Measurements from ENCODE around the gene CERCAM.
A peak's percentile ranks its signal among the peaks of the same experiment; 100 is the strongest.

The CERCAM gene

DNA sequence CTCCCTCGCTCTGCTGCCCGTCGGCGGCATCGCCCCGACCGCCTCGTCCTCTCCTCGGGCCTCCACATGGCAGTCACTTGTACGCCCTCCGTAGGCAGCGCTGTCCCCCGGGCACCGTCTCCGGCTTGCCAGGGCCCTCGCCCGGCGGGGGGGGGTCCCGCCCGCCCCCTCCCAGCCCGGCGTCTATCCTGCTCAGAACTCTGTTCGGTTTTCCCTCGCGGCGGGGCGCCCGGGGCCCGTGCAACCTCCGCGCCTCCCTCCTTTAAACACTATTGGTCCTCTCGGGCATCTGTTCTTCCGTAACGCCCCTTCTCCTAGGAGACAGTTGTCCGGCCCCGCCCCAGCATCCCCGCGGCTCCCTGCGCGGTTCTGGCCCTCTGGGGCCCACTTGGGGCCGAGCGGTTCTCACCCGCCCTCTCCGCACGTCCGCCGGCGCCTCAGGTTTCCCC lies 36.0 kb downstream of the CERCAM start:
- DNase-seq (ENCODE audit: low read depth) = peak; percentile 91

DNA sequence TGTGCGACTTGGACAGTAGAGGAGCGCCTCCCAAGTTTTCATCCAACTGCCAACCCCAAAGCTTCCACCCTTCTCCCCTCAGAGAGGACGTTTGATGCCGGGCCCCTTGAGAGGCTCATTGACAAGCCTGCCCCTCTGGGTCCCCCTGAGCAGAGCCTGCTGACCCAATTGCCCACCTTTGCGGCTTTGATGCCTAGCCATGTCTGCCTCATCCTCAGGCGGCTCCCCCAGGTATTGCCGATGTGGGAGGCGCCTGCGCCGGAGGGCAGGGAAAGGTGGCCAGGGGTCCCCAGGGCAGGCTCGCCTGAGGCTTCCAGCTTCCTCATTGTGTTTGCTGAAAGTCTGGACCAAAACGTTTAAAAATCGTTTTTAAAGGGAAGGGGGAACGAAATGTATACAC lies 36.5 kb downstream of the CERCAM start:
- no peak for DNase-seq (ENCODE audit: low read depth)

DNA sequence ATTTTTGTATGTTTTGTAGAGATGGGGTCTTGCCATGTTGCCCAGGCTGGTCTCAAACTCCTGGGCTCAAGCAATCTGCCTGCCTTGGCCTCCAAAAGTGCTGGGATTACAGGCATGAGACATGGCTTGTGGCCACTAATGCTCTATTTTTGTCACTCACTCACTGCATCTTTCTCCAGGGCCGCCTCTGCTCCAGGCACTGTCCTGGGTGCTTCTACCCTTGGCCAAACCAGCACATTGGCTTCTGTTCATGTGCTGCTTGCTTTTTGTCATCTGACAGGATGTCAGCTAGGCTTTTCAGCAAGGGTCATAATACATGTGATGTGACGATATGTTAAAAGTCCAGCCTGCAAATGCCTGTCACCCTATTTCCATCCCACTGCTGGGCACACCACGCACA lies 38.4 kb downstream of the CERCAM start:
- no peak for DNase-seq (ENCODE audit: low read depth)

DNA sequence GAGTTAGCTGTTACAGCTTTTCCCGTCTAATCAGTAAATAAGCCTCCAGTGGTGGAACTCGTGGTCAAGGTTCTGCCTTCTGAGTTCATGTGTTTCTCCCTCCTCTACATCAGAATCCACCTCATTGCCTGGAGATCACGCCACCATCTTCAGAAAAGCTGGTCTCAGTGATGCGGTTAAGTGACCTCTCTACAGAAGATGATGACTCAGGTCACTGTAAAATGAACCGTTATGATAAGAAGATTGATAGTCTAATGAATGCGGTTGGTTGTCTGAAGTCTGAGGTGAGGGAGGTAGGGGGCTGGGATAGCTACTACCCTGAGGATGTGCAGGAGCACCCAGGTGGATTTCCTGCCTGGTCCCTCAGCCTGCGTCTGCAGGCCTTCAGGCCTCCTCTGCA lies 48.4 kb downstream of the CERCAM start:
- no peak for DNase-seq (ENCODE audit: low read depth)

DNA sequence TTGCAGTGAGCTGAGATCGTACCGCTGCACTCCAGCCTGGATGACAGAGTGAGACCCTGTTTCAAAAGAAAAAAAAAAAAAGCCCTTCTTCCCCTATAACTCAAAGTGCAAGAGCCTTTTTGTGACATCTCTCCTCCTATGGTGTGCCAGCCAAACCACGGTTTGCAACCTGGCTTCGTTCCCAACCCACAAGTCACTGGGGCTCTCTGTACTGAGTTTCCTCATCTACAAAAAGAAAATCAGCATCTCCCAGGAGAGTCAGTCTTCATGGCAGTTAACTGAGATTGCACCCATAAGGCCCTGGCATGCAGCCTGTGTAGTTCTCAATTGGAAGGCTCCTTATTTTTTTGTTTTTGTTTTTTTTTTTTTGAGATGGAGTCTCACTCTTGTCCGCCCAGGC lies 49.9 kb downstream of the CERCAM start:
- DNase-seq (ENCODE audit: low read depth) = no peak

DNA sequence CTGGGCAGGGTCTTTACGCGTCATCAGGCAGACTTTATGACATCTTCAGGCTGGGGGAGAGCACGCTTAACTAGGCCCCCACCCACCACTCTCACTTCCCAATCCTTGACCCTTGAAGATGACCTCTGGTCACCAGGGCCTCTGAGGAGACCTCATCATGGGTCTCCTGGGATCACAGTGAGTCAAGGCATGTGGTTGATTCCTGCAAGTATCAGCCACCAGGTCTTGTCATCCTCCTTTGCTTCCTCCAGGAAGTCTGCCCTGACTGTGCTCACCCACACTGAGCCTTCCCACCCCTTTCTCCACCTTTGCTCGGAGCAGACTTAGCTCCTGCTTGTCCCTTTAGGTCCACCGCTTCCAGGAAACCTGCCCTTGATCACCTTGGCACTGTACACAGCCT lies 52.4 kb downstream of the CERCAM start:
- no peak for DNase-seq (ENCODE audit: low read depth)

DNA sequence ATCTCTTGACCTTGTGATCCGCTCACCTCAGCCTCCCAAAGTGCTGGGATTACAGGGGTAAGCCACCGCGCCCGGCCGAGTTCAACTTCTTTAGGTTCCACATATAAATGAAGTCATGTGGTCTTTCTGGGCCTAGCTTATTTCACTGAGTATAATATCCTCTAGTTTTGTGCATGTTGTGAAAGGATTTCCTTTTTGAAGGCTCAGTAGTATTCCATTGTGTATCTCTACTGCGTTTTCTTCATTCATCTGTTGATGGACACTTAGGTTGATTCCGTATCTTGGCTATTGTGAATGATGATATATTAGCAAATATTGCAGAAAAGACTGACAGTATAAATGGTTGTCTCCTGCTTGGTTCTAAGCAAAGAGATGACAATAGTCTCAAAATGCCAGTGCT lies 55.2 kb downstream of the CERCAM start:
- no peak for DNase-seq (ENCODE audit: low read depth)

DNA sequence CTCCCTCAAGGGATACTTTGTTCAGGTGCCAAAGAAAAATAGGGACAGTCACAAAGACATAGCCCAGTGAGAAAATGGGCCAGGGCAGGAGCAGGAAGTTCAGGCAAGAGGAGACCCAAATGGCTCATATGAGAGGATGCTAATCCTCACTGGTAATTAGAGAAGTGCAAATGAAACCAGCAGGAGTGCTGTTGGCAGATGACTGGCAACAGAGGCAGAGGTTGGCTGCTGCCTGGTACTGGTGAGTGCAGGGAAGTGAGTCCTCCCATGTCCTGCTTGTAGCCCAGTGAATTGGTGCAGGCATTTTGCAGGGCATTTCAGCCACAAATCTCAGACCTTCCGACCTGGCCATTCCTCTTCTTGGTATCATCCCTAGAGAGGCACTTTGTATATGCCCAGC lies 58.6 kb downstream of the CERCAM start:
- DNase-seq (ENCODE audit: low read depth) = no peak

DNA sequence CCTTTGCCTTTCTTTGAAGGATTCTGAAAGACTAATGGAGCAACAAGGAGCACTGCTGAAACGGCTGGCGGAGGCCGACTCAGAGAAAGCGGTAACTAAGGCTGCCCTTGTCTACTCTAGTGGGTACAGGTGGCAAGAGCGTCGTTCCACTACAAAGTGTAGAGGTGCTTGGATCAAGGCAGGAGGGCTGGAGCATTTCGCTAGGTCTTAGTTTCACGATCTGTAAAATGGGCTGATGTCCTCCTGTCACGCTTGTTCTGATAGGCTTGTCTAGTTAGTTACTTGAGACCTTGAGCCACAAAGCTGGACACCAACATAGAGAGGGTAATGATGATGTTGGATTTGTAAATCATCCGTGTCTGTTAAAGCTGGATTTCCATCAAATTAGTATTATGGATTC lies 60.9 kb downstream of the CERCAM start:
- DNase-seq (ENCODE audit: low read depth) = no peak

DNA sequence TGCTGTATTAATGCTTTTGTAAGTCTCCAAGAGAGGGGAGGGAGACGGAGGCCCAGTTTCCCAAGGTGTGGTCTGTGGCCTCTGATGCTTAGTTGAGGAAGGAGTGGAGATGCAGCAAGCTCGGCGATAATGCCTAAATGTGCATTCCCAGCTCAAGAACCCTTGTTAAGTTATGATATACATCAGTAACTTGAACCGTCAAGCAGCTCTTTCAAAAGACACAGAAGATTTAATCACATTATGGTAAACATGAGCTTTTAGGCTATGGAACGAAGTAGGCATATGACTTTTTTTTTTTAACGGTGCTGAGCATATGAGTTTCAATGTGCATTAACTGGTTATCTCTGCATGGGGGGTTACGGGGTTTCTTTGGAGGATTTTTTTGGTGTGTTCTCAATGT lies 61.5 kb downstream of the CERCAM start:
- no peak for DNase-seq (ENCODE audit: low read depth)

DNA sequence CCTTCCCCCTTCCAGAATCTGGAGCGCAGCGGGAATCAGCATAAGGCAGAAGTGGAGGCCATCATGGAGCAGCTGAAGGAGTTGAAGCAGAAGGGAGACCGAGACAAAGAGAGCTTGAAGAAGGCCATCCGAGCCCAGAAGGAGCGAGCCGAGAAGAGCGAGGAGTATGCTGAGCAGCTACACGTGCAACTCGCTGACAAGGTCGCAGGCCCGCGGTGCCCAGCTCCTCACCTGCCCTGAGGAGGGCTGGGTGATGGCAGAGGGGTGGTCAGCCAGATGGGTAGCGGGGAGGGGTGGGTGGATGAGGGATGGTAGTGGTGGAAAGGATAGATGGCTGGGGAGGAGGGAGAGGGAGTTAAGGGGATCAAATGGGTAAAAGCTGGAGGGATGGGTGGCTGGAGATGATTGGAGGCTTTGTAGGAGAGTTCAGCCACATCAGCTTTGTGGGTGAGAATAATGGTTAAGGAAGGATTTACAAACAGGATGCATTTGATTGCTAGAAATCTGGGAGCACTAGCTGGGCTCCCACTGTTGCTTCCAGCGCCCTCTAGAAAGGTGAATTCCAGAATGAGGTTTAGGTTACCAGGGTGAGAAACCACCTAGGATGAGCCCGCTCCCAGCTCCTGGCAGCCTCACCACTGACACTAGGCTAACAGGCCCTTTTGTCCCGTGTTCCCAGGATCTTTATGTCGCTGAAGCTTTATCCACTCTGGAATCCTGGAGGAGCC lies 64.2 kb downstream of the CERCAM start:
- no peak for DNase-seq (ENCODE audit: low read depth)

DNA sequence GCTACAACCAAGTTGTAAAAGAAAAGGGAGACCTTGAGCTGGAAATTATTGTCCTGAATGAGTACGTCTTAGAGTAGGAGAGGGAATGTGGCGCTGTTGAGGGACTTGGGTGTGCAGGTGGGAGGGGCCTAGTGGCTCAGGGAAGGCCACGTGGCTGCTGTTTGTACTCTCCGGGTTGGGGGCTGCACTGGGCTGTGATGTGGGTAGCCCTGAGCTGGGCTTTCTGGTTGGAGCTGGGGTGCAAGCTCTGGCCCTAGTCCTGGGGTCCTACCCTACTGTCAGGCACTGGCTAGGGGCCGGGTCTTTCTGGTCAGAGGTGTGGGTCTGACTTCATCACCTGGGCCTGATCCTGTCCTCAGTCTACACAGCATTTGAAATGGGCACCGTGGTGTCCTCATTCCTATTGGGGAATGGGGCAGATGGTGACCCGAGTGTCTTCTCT lies 64.8 kb downstream of the CERCAM start:
- no peak for DNase-seq (ENCODE audit: low read depth)

DNA sequence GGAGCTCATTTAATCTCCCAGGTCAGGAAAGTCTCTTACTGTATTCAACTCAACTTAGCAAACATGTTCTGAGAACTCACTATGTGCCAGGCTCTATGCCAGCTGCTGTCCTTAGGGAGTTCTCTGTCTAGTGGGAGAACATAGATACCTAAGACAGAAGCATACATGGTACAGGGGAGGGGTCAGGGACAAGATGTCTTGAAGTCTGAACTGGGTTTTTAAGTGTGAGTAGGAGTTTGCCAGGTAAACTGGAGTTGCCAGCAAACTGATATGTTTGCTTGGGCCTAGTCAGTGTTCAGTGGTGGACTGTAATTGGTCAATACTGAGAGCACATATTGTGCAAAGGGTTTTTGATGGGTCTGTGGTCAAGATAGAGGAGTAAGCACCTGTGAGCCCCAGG lies 65.5 kb downstream of the CERCAM start:
- no peak for DNase-seq (ENCODE audit: low read depth)
